Raji (cell line): ENCODE results near the gene MMP2.

ENCODE experiments used
- POLR2A ChIP-seq: IDR thresholded peaks from 2 replicates; pipeline ENCODE4 v1.6.1; 2011; ENCODE audit warnings: low read depth, low read length, control low read depth; ENCODE audit not compliant: insufficient read depth

The MMP2 gene

GRCh38 chr16:55497558-55497957, 18.6 kb downstream of the MMP2 start:
- no peak for TF ChIP-seq POLR2A

- TF ChIP-seq POLR2A = no peak
Measured at GRCh38 chr16:55498101-55498500, 19.1 kb downstream of the MMP2 start.

- TF ChIP-seq POLR2A = no peak
Measured at GRCh38 chr16:55499281-55499680, 20.3 kb downstream of the MMP2 start.

GRCh38 chr16:55499951-55500529, 21.0 kb downstream of the MMP2 start:
- no peak for TF ChIP-seq POLR2A

- no peak for TF ChIP-seq POLR2A
Measured at GRCh38 chr16:55500530-55501011, 21.6 kb downstream of the MMP2 start.

GRCh38 chr16:55501549-55502322, 22.7 kb downstream of the MMP2 start:
- no peak for TF ChIP-seq POLR2A

- TF ChIP-seq POLR2A = no peak
Measured at GRCh38 chr16:55502801-55503366, 23.9 kb downstream of the MMP2 start.

- TF ChIP-seq POLR2A = no peak
Measured at GRCh38 chr16:55503726-55504550, 24.9 kb downstream of the MMP2 start.

GRCh38 chr16:55505333-55506015, 26.5 kb downstream of the MMP2 start:
- no peak for TF ChIP-seq POLR2A

- TF ChIP-seq POLR2A = no peak
Measured at GRCh38 chr16:55506083-55506482, 27.1 kb downstream of the MMP2 start.

GRCh38 chr16:55506708-55507107, 27.7 kb downstream of the MMP2 start:
- TF ChIP-seq POLR2A = no peak

GRCh38 chr16:55508271-55508921, 29.4 kb downstream of the MMP2 start:
- no peak for TF ChIP-seq POLR2A

- no peak for TF ChIP-seq POLR2A
Measured at GRCh38 chr16:55508941-55509931, 30.2 kb downstream of the MMP2 start, which contains the start of gene LPCAT2. Gene LPCAT2 (plus strand): TSS chr16:55509072. CDS start chr16:55509182, 110 bp downstream.
